NCI-H69 (cell line): Measurements from ENCODE around the gene AMPD2.
"Not testable (repeated sequence)": the region's sequence is repeated elsewhere in the genome, so short reads cannot be mapped to it uniquely, and the experiment has no call there.

ENCODE experiments used
- DNase-seq: peaks from one replicate; lab custom pipeline; 2025; lab: John Stamatoyannopoulos, UW

The AMPD2 gene

DNA sequence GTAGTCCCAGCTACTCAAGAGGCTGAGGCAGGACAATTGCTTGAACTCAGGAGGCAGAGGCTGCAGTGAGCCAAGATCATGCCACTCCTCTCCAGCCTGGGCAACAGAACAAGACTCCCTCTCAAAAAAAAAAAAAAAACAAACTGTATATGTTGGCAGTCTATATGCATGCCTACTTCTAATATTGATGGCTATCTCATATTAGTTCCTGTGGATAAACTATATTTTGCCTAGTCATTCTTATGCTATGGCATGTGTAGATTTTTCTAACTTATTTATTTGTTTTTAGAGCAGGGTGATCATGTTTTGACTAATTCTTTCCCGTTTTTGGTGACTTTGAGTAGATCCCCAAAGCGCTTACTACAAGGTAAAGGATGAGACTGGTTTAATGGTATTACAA lies 59.0 kb downstream of the AMPD2 start:
- not testable (repeated sequence) for DNase-seq
